Loucy (cell line): ENCODE measurements around the gene SECISBP2.

Experiments
- CTCF ChIP-seq: fragments of 200-600 bp; sonication (generic); conservative IDR thresholded peaks from 2 replicates; pipeline ENCODE4 v1.5.1; 2014; ENCODE audit warnings: mild to moderate bottlenecking, antibody characterized with exemption, low read length
- EZH2phosphoT487 ChIP-seq: fragments of 200-600 bp; IDR thresholded peaks from 2 replicates; pipeline ENCODE4 v1.6.1; 2018; ENCODE audit warnings: antibody characterized with exemption, mild to moderate bottlenecking, moderate library complexity, borderline replicate concordance

- no peak for TF ChIP-seq CTCF
- TF ChIP-seq EZH2phosphoT487: no peak
Observed at GRCh38 chr9:89342948-89343347, 24.6 kb downstream of the SECISBP2 start.
